HG03139 (cell line): ENCODE data around the gene ZBTB6.
"Not testable (repeated sequence)": the region's sequence is repeated elsewhere in the genome, so short reads cannot be mapped to it uniquely, and the experiment has no call there.

Source experiments
- ATAC-seq: cut with Tn5 transposase; IDR thresholded peaks from one replicate; pipeline ENCODE4 v1.9.1; 2021; ENCODE audit not compliant: unreplicated experiment

Gene ZBTB6

DNA sequence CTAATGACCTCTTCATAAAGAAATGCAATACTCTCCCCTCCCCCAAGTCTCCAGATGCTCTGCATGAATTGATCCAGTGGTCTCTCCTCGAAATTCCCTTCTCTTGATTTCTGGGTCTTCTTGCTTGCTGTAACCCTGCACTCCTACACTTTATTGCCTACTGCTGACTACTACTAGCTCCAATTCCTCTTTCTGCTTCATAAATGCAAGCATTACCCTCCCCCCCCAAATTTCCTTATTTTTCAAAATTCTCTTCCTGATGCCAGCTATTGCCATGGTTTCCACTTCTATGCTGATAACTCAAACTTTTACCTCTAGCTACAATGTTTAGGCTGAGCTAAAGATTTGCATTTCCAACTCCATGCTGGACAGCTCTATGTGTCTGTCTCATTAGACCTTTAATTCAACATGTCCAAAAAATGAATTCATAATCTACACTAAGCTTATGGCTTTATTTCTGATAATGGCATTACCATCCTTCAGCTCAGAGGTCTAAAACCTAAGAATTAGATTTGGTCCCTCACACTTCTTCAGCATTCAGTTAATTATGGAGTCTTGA lies 16.8 kb upstream of the ZBTB6 start:
- ATAC-seq = no peak

DNA sequence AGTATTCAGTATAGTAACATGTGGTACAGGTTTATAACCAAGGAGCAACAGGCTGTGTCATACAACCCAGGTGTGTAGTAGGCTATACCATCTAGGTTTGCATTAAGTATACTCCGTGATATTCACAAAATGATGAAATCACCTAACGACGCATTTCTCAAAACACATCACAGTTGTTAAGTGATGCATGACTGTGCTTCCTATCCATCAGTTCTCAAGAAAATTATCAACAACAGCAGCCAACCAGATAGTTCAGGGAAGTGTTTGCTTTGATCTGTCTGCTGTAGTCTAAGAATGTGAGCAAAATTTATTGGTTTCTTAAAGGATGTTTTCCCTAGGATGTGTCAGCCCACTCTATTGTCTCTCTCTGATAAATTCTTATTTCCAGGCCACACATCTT lies 10.8 kb upstream of the ZBTB6 start:
- ATAC-seq = no peak

- no peak for ATAC-seq
Observed at GRCh38 chr9:122922713-122923112, 9.6 kb upstream of the ZBTB6 start.

- no peak for ATAC-seq
Observed at GRCh38 chr9:122918310-122918709, 5.2 kb upstream of the ZBTB6 start.

GRCh38 chr9:122912671-122912963 lies 506 bp downstream of the ZBTB6 start:
- ATAC-seq = no peak

- ATAC-seq = not testable (repeated sequence)
Observed at GRCh38 chr9:122906122-122906521, 7.0 kb downstream of the ZBTB6 start.

DNA sequence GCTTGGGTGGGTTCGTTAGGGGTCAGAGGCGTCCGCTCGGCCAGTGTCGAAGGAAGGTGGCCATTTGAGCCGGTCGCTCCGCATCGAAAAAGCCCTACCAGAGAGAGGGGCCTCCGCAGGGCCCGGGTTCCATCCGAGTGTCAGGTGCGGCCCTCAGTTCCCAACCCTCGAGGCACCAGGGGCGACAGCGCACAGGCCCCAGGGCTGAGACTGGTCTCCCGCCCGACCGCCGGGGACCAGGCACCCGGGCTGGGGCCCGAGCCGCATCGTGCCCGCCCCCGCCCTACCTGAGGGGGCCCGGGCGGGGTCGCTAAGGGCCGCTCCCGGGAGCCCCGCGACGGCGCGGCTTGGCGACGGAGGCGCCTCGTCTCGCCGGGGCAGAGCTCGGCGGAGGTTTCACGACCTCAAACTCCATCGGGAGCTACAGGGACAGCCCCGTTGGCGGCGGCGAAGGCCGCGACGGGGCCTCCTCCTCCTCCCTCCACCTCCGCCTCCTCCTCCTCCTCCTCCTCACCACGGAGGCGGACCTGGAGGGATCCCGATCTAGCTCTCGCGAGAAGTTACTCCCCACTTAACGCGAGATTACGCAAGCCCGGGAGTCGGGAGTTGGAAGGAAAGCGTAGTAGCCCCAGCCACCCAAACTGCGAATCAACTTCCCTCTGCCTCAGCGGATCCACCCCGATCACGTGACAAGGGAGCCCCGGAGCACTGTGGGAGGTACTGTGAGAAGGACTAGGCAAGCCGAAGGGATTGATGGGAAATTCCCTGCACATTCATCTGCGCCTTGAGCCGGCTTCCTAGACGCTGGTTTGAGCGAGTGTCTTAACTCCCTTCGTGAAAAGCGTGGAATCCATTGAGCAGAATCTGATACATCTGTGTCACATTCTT lies 8.1 kb downstream of the ZBTB6 start, which contains the start of gene RC3H2:
Gene RC3H2, minus strand, starts transcription at position 537 of the 888 bp plus-strand sequence. CDS start 7,850 bp downstream, outside the sequence.
- ATAC-seq = peak; percentile 86

DNA sequence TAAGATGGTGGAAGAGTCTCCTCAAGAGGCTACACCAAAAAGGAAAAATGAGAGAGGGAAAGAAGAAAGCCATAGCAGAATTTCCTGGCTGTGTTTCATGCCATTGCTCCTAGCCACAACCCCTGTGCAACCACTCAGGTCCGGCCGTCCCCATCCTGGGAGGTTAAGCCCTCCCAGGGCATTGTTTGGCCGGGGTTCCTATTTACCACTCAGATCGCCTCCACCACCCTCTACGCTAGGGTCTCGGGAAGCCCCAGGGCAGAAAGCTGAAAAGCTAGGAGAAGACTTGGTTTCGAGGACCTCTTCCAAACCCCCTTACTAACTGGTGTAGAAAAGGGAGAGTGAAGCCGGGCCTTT lies 8.7 kb downstream of the ZBTB6 start:
- peak; percentile 35 for ATAC-seq

DNA sequence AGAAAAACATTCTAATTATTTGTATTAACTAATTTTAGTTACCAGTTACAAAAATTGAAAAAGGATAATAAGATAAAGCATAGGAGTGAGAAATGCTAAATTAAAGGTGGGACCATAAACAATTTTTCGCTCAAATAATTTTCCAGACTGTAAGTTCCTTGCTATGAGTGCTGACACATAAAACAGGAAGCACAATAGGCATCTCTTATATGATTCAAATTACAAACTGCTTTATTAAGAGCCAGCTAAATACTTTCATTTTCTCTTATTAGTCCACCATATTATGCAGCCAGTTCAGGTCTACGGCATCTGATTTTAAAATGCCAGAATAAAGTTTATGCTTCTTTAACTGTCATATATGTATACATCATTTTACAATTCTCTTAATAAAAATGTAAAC lies 12.3 kb downstream of the ZBTB6 start:
- ATAC-seq = no peak

DNA sequence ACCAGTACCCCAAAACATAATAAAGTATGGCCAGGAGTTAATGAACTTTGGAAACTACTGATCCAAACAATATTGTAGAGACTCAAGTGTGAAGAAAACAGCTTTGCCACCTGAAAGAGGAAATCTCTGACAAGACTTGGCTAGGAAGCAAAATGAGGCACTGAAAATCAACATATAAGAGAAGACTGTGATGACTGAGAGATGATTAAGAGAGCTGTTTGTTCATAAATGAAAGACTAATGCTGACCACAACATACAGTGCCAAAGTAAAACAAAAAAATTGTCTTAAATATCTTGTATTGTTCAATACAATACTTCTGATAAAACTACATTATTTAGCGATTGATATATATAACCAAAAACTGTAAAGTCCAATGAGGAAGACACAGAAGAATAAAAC lies 15.2 kb downstream of the ZBTB6 start:
- no peak for ATAC-seq

DNA sequence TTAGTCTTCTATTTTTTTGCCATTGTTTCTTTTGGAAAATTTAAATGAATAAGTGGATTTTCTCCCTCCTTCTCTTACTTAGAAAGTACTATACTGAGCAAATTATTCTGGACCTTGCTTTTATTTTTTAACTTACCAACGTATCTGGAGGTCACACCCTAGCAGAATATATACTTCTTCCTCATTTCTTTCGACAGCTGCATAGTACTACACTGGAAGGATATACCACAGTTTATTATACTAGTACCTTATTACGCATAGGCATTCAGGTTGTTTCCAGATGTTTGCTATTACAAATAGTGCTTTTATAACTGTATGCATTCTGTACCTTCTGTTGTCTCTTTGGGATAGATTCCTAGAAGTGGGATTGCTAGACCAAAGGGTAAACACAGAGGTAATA lies 24.6 kb downstream of the ZBTB6 start:
- no peak for ATAC-seq

DNA sequence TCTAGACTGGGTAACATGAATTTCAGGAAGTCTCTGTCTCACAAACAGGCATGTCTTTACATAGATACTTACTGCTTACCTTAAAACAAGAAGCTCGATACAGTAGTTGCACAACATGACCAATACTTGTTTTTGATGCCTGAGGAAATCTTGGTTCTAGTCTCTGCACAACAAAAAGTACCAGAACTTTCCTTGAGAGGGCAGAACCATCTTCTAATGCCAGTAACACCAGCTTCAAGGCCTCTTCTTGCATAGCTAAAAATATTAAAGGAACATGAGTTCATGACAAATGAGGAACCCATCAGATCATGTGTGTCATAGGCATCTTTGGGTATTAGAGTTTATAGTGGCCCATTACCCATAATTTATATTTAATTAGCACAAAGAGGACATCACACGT lies 30.0 kb downstream of the ZBTB6 start:
- no peak for ATAC-seq

DNA sequence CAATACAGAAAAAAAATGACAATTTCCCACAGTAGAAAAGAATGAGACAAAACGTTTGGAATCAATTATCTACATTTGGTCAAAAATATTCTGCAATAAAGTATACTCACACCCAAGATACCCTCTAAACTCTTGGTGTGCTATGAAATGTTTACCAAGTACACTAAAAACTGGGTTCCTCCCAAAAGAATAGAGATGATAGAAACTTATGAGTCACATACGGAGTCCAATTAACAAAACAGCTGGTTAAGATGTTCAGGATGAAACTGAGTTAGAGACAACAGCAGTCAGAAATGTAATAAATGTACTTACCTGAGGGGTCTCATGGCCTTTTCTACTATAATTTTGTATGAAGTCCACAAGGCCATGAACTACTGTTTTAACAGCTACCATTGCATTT lies 33.7 kb downstream of the ZBTB6 start:
- no peak for ATAC-seq

- ATAC-seq = no peak
Observed at GRCh38 chr9:122875523-122875922, 37.6 kb downstream of the ZBTB6 start.

DNA sequence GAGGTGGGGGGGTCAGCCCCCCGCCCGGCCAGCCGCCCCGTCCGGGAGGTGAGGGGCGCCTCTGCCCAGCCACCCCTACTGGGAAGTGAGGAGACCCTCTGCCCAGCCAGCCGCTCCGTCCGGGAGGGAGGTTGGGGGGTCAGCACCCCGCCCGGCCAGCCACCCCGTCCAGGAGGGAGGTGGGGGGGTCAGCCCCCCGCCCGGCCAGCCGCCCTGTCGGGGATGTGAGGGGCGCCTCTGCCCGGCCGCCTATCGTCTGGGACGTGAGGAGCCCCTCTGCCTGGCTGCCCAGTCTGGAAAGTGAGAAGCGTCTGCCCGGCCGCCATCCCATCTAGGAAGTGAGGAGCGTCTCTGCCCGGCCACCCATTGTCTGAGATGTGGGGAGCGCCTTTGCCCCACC lies 45.8 kb downstream of the ZBTB6 start:
- not testable (repeated sequence) for ATAC-seq

DNA sequence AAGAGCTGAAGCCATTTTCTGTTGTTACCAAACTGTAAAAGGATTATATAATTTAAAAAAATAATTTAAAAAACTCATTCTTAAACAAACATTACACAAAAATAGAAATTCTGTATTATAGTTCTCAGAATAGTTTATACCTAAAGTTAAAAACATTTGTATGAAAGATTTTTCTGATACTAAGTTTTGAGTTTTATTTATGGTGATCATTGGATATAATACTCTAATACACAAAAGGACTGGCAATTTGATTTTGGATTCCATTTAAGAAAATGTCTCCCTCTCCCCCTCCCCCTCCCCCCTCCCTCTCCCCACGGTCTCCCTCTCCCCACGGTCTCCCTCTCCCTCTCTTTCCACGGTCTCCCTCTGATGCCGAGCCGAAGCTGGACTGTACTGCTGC lies 47.0 kb downstream of the ZBTB6 start:
- no peak for ATAC-seq

- ATAC-seq = no peak
Observed at GRCh38 chr9:122865300-122865699, 47.8 kb downstream of the ZBTB6 start.

DNA sequence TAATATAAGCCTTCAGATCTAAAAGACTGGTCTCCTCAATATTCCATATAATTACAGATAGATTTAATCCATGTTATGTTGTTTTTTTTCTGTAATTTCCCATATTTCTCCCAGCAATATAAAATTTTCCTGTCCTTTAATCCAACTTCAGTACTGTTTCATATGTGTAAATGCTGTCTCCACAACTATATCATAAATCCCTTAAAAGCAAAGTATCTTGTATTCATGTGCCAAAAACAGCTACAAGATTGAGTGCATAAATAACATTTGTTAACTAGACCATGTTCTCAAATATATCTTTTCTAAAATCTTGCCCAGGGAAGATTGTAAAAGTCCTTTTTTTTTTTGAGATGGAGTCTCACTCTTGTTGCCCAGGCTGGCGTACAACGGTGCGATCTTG lies 49.7 kb downstream of the ZBTB6 start:
- no peak for ATAC-seq

GRCh38 chr9:122860319-122861142 lies 52.6 kb downstream of the ZBTB6 start:
- ATAC-seq = no peak
